Measurements from ENCODE around the gene CTDSPL2. TPM values are rescaled to one million over a fixed set of nuclear protein-coding genes. Genes with fewer than 3 reads are reported as not detected.

Gene CTDSPL2
- total and polyA plus RNA-seq, 2 of the 4 experiments (the other 2 are of a cell fraction) = 17.3 to 47.3 TPM

- Histone ChIP-seq H3K18ac (ENCODE audit: low read depth, low read length) (no peak overlapping the region), H3K9me3 (ENCODE audit: control insufficient read depth, insufficient read depth, low read length) (no peaks in the 10 kb centered on the region), H4K5ac (ENCODE audit: low read depth, low read length) (no peak overlapping the region), H3K4me3 (ENCODE audit: insufficient read depth, low read depth, low read length) (no peak overlapping the region), H2AK5ac (ENCODE audit: low read depth, low read length) (no peak overlapping the region), H3K14ac (replicated peaks; ENCODE audit: low read depth, low read length) (no peak overlapping the region), H3K27ac (ENCODE audit: insufficient read depth, low read length) (no peak overlapping the region), H2BK20ac (ENCODE audit: low read depth, low read length) (no peak overlapping the region), H3K36me3 (ENCODE audit: control insufficient read depth, insufficient read depth, low read length) (peaks cover 7% of the 10 kb centered on the region), H3K23ac (ENCODE audit: low read depth, low read length) (no peak overlapping the region), H2AK9ac (replicated peaks; ENCODE audit: low read depth, low read length, poor library complexity) (no peak overlapping the region), H3K56ac (ENCODE audit: extremely low read depth, insufficient read depth, low read length) (no peak overlapping the region), H3K4ac (ENCODE audit: low read depth, low read length) (no peak overlapping the region), H3K4me1 (ENCODE audit: control insufficient read depth, insufficient read depth, low read length) (peaks cover 6% of the 10 kb centered on the region), H4K91ac (ENCODE audit: insufficient read depth, low read depth, low read length) (no peak overlapping the region), H3K4me2 (ENCODE audit: low read depth, low read length) (no peak overlapping the region), H2BK5ac (ENCODE audit: low read depth, low read length, poor library complexity, severe bottlenecking) (no peak overlapping the region), H4K20me1 (ENCODE audit: insufficient read depth, low read length) (peaks cover 23% of the 10 kb centered on the region), H3K27me3 (ENCODE audit: control insufficient read depth, insufficient read depth, low read length) (no peaks in the 10 kb centered on the region), H2BK120ac (ENCODE audit: low read depth, low read length) (no peak overlapping the region), H3K79me1 (ENCODE audit: low read depth in 1 of 2, low read length in 2 of 2) (peaks cover 23 to 51% of the 10 kb centered on the region in 2 experiments), H2AFZ (replicated peaks; ENCODE audit: low read length, poor library complexity) (no peak overlapping the region), H3K9me1 (ENCODE audit: insufficient read depth, low read length) (peaks cover 7% of the 10 kb centered on the region), H3K9ac (ENCODE audit: low read depth, low read length) (no peak overlapping the region), H2BK15ac (ENCODE audit: low read depth, low read length) (no peak overlapping the region), H4K8ac (ENCODE audit: low read depth in 2 of 2, low read length in 2 of 2) (no peak overlapping the region)
- WGBS, 2 experiments (ENCODE audit: extremely low coverage in 2 of 2, insufficient read length in 1 of 2) = no CpG with 5 or more reads among the region's 3 CpGs
- in situ Hi-C loops (cut with MboI; ENCODE audit: low sequenced_read_pairs) (no loop called here), intact Hi-C loops (cut with micrococcal nuclease) (no loop called here), dilution Hi-C loops (cut with HindIII; ENCODE audit: low sequenced_read_pairs, unreplicated experiment) (no loop called here)
- DNase-seq (no peak), ATAC-seq (ENCODE audit: low read depth) (no peak)
- no peak for TF ChIP-seq BHLHE40 (IDR thresholded peaks at IDR 0.05; ENCODE audit: low read depth, low read length)
- POLR2A ChIA-PET (ENCODE audit: unreplicated experiment) = no interaction called here
- BruUV-seq (replicated peaks) = no TSS peak
- CTCF ChIA-PET = no interaction called here
These were observed 58.5 kb downstream of the CTDSPL2 start for GRCh38 chr15:44485880-44486279.

All from IMR-90 (cell line).